H9 (cell line): ENCODE results near the gene SACM1L. TPM values are rescaled to one million over a fixed set of nuclear protein-coding genes. Genes with fewer than 3 reads are reported as not detected.

Experiments used
- DNase-seq: peaks from one replicate; pipeline ENCODE4 v3.0.0-alpha.2; 2017
- H2AFZ ChIP-seq: one replicate; pipeline ENCODE4 v1.6.1; 2013; ENCODE audit warnings: mild to moderate bottlenecking, low read length, control low read depth, moderate library complexity
- H2AK5ac ChIP-seq: 2 replicates; pipeline ENCODE4 v1.6.1; 2013; ENCODE audit warnings: low read length, control low read depth, mixed read lengths; ENCODE audit not compliant: insufficient read length
- H2BK120ac ChIP-seq: one replicate; pipeline ENCODE4 v1.6.1; 2013; ENCODE audit warnings: low read depth, mild to moderate bottlenecking, low read length, control low read depth, inconsistent platforms; ENCODE audit not compliant: poor library complexity, severe bottlenecking
- H2BK12ac ChIP-seq: 2 replicates; pipeline ENCODE4 v1.6.1; 2013; ENCODE audit warnings: low read length, control low read depth, mixed read lengths, low read depth; ENCODE audit not compliant: insufficient read length
- H2BK15ac ChIP-seq: 2 replicates; pipeline ENCODE4 v1.6.1; 2013; ENCODE audit warnings: low read depth, low read length, control low read depth
- H2BK20ac ChIP-seq: one replicate; pipeline ENCODE4 v1.6.1; 2013; ENCODE audit warnings: low read depth, mild to moderate bottlenecking, low read length, control low read depth, inconsistent platforms; ENCODE audit not compliant: poor library complexity, severe bottlenecking
- H2BK5ac ChIP-seq: 2 replicates; pipeline ENCODE4 v1.6.1; 2013; ENCODE audit warnings: low read length, control low read depth, mixed read lengths; ENCODE audit not compliant: insufficient read length
- H3K14ac ChIP-seq: 2 replicates; pipeline ENCODE4 v1.6.1; 2013; ENCODE audit warnings: low read length, control low read depth; ENCODE audit not compliant: insufficient read depth
- H3K18ac ChIP-seq: 2 replicates; pipeline ENCODE4 v1.6.1; 2013; ENCODE audit warnings: low read depth, mild to moderate bottlenecking, mixed read lengths, low read length, control low read depth; ENCODE audit not compliant: insufficient read length
- H3K23ac ChIP-seq: 2 replicates; pipeline ENCODE4 v1.6.1; 2013; ENCODE audit warnings: low read length, control low read depth, mixed read lengths, low read depth; ENCODE audit not compliant: insufficient read length
- H3K23me2 ChIP-seq: 2 replicates; pipeline ENCODE4 v1.6.1; 2013; ENCODE audit warnings: low read depth, mild to moderate bottlenecking, mixed read lengths, low read length, control low read depth; ENCODE audit not compliant: insufficient read length, poor library complexity, severe bottlenecking
- H3K27ac ChIP-seq: 2 replicates; pipeline ENCODE4 v1.5.1; 2013; ENCODE audit warnings: low read length, control low read depth, mixed read lengths, low read depth; ENCODE audit not compliant: insufficient read length
- H3K27me3 ChIP-seq: 2 replicates; pipeline ENCODE4 v1.6.1; 2013; ENCODE audit warnings: low read length, control low read depth, inconsistent platforms; ENCODE audit not compliant: insufficient read depth
- H3K4ac ChIP-seq: 2 replicates; pipeline ENCODE4 v1.6.1; 2013; ENCODE audit warnings: low read depth, mild to moderate bottlenecking, control low read depth, inconsistent platforms, low read length, moderate library complexity
- H3K4me1 ChIP-seq: 2 replicates; pipeline ENCODE4 v1.6.1; 2013; ENCODE audit warnings: low read length, control low read depth, inconsistent platforms; ENCODE audit not compliant: insufficient read depth
- H3K4me2 ChIP-seq: 2 replicates; pipeline ENCODE4 v1.6.1; 2013; ENCODE audit warnings: low read length, control low read depth, mixed read lengths; ENCODE audit not compliant: insufficient read length, insufficient read depth
- H3K56ac ChIP-seq: 2 replicates; pipeline ENCODE4 v1.6.1; 2013; ENCODE audit warnings: low read depth, mild to moderate bottlenecking, mixed read lengths, low read length, control low read depth; ENCODE audit not compliant: insufficient read length
- H3K79me1 ChIP-seq: 2 replicates; pipeline ENCODE4 v1.6.1; 2013; ENCODE audit warnings: low read depth, mild to moderate bottlenecking, moderate library complexity, low read length, control low read depth, inconsistent platforms; ENCODE audit not compliant: insufficient read depth, poor library complexity, severe bottlenecking
- H3K79me2 ChIP-seq: 2 replicates; pipeline ENCODE4 v1.6.1; 2013; ENCODE audit warnings: low read length, control low read depth, inconsistent platforms; ENCODE audit not compliant: insufficient read depth
- H3K9ac ChIP-seq: 2 replicates; pipeline ENCODE4 v1.6.1; 2013; ENCODE audit warnings: low read length, control low read depth, mixed read lengths; ENCODE audit not compliant: insufficient read length; ENCODE audit errors: extremely low read depth
- H3K9me3 ChIP-seq: one replicate; pipeline ENCODE4 v1.6.1; 2013; ENCODE audit warnings: low read depth, low read length, inconsistent platforms; ENCODE audit not compliant: control insufficient read depth
- H3T11ph ChIP-seq: one replicate; pipeline ENCODE4 v1.6.1; 2013; ENCODE audit warnings: mild to moderate bottlenecking, low read length, control low read depth, inconsistent platforms
- H4K20me1 ChIP-seq: one replicate; pipeline ENCODE4 v1.6.1; 2013; ENCODE audit not compliant: control insufficient read depth, insufficient read length, insufficient read depth
- H4K5ac ChIP-seq: 2 replicates; pipeline ENCODE4 v1.6.1; 2013; ENCODE audit warnings: low read depth, mild to moderate bottlenecking, mixed read lengths, low read length, control low read depth; ENCODE audit not compliant: insufficient read length
- H4K8ac ChIP-seq: replicated peaks from 2 replicates; pipeline ENCODE4 v1.6.1; 2013; ENCODE audit warnings: low read length, control low read depth, mixed read lengths, low read depth; ENCODE audit not compliant: insufficient read length
- H4K91ac ChIP-seq: 2 replicates; pipeline ENCODE4 v1.6.1; 2013; ENCODE audit warnings: low read depth, mild to moderate bottlenecking, moderate library complexity, mixed read lengths, low read length, control low read depth; ENCODE audit not compliant: insufficient read length
- H3K27ac Mint-ChIP-seq, 3 experiments: 2 replicates in 2 of 3; 3 replicates in 1 of 3; pipeline ENCODE4 v1.8.0; 2020 to 2021; ENCODE audit warnings: mixed read lengths in 3 of 3, mild to moderate bottlenecking in 1 of 3, moderate library complexity in 1 of 3
- H3K27me3 Mint-ChIP-seq: 2 replicates; pipeline ENCODE4 v1.8.0; 2021; ENCODE audit warnings: low read depth, mild to moderate bottlenecking, moderate library complexity, mixed read lengths
- H3K36me3 Mint-ChIP-seq, 3 experiments: 2 replicates in 2 of 3; 3 replicates in 1 of 3; pipeline ENCODE4 v1.8.0; 2020 to 2021; ENCODE audit warnings: low read depth in 3 of 3, mixed read lengths in 3 of 3; ENCODE audit not compliant: insufficient read depth in 1 of 3
- H3K4me1 Mint-ChIP-seq, 2 experiments: 2 replicates each; pipeline ENCODE4 v1.8.0; 2020; ENCODE audit warnings: mixed read lengths in 2 of 2
- H3K4me3 Mint-ChIP-seq, 2 experiments: 2 replicates in 1 of 2; 3 replicates in 1 of 2; pipeline ENCODE4 v1.8.0; 2020 to 2021; ENCODE audit warnings: mild to moderate bottlenecking in 2 of 2, mixed read lengths in 2 of 2, moderate library complexity in 1 of 2
- H3K9me3 Mint-ChIP-seq, 2 experiments: 2 replicates in 1 of 2; 3 replicates in 1 of 2; pipeline ENCODE4 v1.8.0; 2020; ENCODE audit warnings: mild to moderate bottlenecking in 2 of 2, mixed read lengths in 2 of 2, moderate library complexity in 1 of 2
- CTCF ChIP-seq: fragments of 200-600 bp; sonication (generic); conservative IDR thresholded peaks from 3 replicates; pipeline ENCODE4 v1.8.0; 2021; ENCODE audit warnings: antibody characterized with exemption, mild to moderate bottlenecking
- WGBS: extraction: QIAGEN DNeasy Blood & Tissue Kit; methylation state at CpG from one replicate; pipeline ENCODE4 v1.1.7; 2013; ENCODE audit warnings: missing lambda C conversion rate, low lambda C conversion rate, mixed read lengths; ENCODE audit not compliant: insufficient read length; ENCODE audit errors: extremely low coverage; 5-methylcytosine and 5-hydroxymethylcytosine counted together
- total RNA-seq: library from RNA; stranded (reverse); gene quantifications from 2 replicates; pipeline ENCODE4 v1.2.1, GENCODE V29; 2021

Gene SACM1L
- total RNA-seq, 1 experiment from 2014 or later: 52.8 TPM

DNA sequence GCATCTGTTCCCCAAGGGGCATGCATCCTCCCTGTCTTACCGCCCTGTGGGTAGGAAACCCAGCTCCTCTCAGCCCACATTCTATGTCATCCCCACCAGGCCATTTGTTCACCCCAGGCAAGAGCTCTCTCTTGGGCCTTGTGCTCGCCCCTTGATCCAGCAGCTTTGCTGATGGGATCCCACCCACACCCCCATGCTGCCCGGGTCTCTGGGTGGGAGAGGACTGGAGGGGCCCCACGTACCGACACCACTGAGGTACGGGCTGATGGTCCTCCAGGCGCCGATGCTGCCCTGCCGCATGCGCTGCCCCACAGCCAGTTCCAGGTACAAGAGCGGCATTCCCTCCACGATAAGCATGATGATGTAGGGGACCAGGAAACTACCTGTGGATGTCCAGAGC is 92.6 kb downstream of the SACM1L start:
- DNase-seq: no peak
- H2BK20ac ChIP-seq: no peak overlapping the region
- H2BK120ac ChIP-seq: no peak overlapping the region
- H4K91ac ChIP-seq: no peak overlapping the region
- no peak overlapping the region for H3K4ac ChIP-seq
- H3K9me3 Mint-ChIP-seq: peaks cover 2 to 6% of the 10 kb centered on the region in 2 experiments; a peak in 1 of 5 replicates
- H4K8ac ChIP-seq: no peak overlapping the region
- H2AFZ ChIP-seq: no peak overlapping the region
- H4K5ac ChIP-seq: no peak overlapping the region
- H2AK5ac ChIP-seq: no peak overlapping the region
- no peak overlapping the region for H3K9ac ChIP-seq
- no peak overlapping the region for H2BK12ac ChIP-seq
- 0 out of 2 replicates have a peak, but pooled peaks cover 2% of the 10 kb centered on the region for H3K27me3 ChIP-seq
- H3T11ph ChIP-seq: no peak overlapping the region
- H2BK15ac ChIP-seq: no peak overlapping the region
- H3K56ac ChIP-seq: no peak overlapping the region
- H2BK5ac ChIP-seq: no peak overlapping the region
- H3K23ac ChIP-seq: no peak overlapping the region
- no peak overlapping the region for H3K14ac ChIP-seq
- no CpG with 5 or more reads among the region's 12 CpGs for WGBS
- no peaks in the 10 kb centered on the region for H3K79me2 ChIP-seq
- no peak overlapping the region for H3K4me2 ChIP-seq
- H3K23me2 ChIP-seq: no peaks in the 10 kb centered on the region
- H3K79me1 ChIP-seq: no peaks in the 10 kb centered on the region
- H3K36me3 Mint-ChIP-seq: no peaks in the 10 kb centered on the region
- H3K27me3 Mint-ChIP-seq: peaks cover 11% of the 10 kb centered on the region
- TF ChIP-seq CTCF: no peak
- H4K20me1 ChIP-seq: no peaks in the 10 kb centered on the region
- H3K27ac ChIP-seq: no peak overlapping the region
- H3K4me1 Mint-ChIP-seq: peaks cover 6 to 9% of the 10 kb centered on the region in 2 experiments; a peak in 2 of 4 replicates
- H3K18ac ChIP-seq: no peak overlapping the region
- no peaks in the 10 kb centered on the region for H3K4me1 ChIP-seq
- H3K9me3 ChIP-seq: no peaks in the 10 kb centered on the region
- no peak overlapping the region for H3K4me3 Mint-ChIP-seq
- H3K27ac Mint-ChIP-seq: no peak overlapping the region
